Heart left ventricle (tissue), 16 donors: ENCODE data around the gene CNOT6L. TPM values are rescaled to one million over a fixed set of nuclear protein-coding genes. Genes with fewer than 3 reads are reported as not detected.

Source experiments
- ATAC-seq, 4 donors: fragments of 200-7000 bp; cut with Tn5 transposase; one replicate each; pipeline ENCODE4 v1.9.1; 2020 to 2022; ENCODE audit warnings: moderate library complexity in 4 of 4, mild to moderate bottlenecking in 3 of 4, moderate number of reproducible peaks in 1 of 4
- DNase-seq, 5 donors: peaks; one replicate each; pipeline ENCODE4 v3.0.0-alpha.2; 2020
- H3K27ac ChIP-seq, 12 donors: fragments of 200-600 bp; sonication (generic) in 4 of 12; one replicate each; pipeline versions ENCODE4 v1.5.0 to v1.8.0; 2016 to 2022; ENCODE audit warnings: mild to moderate bottlenecking in 2 of 12
- H3K27me3 ChIP-seq, 9 donors: fragments of 200-600 bp; sonication (generic) in 2 of 9; one replicate each; pipeline versions ENCODE4 v1.5.1 to v1.8.0; 2016 to 2022; ENCODE audit warnings: mild to moderate bottlenecking in 3 of 9
- H3K36me3 ChIP-seq, 9 donors: fragments of 200-600 bp; sonication (generic) in 2 of 9; one replicate each; pipeline versions ENCODE4 v1.5.0 to v1.8.0; 2018 to 2022; ENCODE audit warnings: mild to moderate bottlenecking in 2 of 9
- H3K4me1 ChIP-seq, 12 donors: fragments of 200-600 bp; sonication (generic) in 4 of 12; one replicate each; pipeline versions ENCODE4 v1.5.0 to v1.8.0; 2016 to 2022; ENCODE audit warnings: mild to moderate bottlenecking in 3 of 12
- H3K4me3 ChIP-seq, 12 donors: fragments of 200-600 bp; sonication (generic) in 4 of 12; one replicate each; pipeline versions ENCODE4 v1.5.0 to v1.8.0; 2017 to 2022; ENCODE audit warnings: mild to moderate bottlenecking in 9 of 12, moderate library complexity in 4 of 12
- H3K9me3 ChIP-seq, 12 donors: fragments of 200-600 bp; sonication (generic) in 4 of 12; one replicate each; pipeline versions ENCODE4 v1.5.0 to v1.8.0; 2016 to 2022; ENCODE audit warnings: mild to moderate bottlenecking in 1 of 12
- POLR2A ChIP-seq, 2 donors: fragments of 450-650 bp; IDR thresholded peaks; one replicate each; pipeline ENCODE4 v1.6.1; 2017; ENCODE audit warnings: antibody characterized with exemption in 2 of 2, mild to moderate bottlenecking in 2 of 2, moderate library complexity in 2 of 2
- WGBS, 4 donors: extraction: QIAGEN DNeasy Blood & Tissue Kit in 2 of 4; methylation state at CpG; one replicate each; pipeline versions ENCODE4 v1.1.5 to v1.1.7; 2013 to 2018; 5-methylcytosine and 5-hydroxymethylcytosine counted together
- intact Hi-C, 10 donors: fragments of 100-400 bp; cut with DNase I; formaldehyde crosslinking; loops; one replicate each; pipeline versions ENCODE4 v1.11.1 to v1.14.2; 2022
- polyA plus RNA-seq, 2 donors: library from polyadenylated mRNA; stranded (reverse); fragments of 200-250 nt; gene quantifications; one replicate each; pipeline ENCODE4 v1.2.3, GENCODE V29; 2013
- total RNA-seq, 9 donors: library from RNA; depleted of rRNA in 2 of 9; stranded (reverse); fragments of >200 nt in 2 of 9; fragmentation: NEBNext Ultra II Directional in 3 of 9; extraction: Animal tissue kit (Norgen Biotek cat#: 25700) in 3 of 9; gene quantifications; one replicate each; pipeline versions ENCODE4 v1.1.0 to v1.2.4, GENCODE V29; 2016 to 2023
- TF ChIP-seq, protein P1 (sequence below), 12 donors: fragments of 200-600 bp; sonication (generic) in 4 of 12; IDR thresholded peaks; one replicate each; pipeline versions ENCODE4 v1.5.0 to v1.8.0; 2018 to 2022; ENCODE audit warnings: antibody characterized with exemption in 12 of 12, mild to moderate bottlenecking in 5 of 12
- donor health status: ischemic (EF 13 %, LVEDD 7.1; RV severe dilation, severe dysfunction).
- donor health status: healthy with polysubstance abuse.
- donor health status: DM: no; HTN: yes; CAD: no.
- donor health status: DM: no; HTN: no; CAD: no.
- donor health status: ischemic (EF 25% LVEDD 6.9; RV normal size, moderate dysfunction).
- donor health status: ischemic (EF 25% LVEDD 5.7; RV mildly dilated, moderate dysfunction).
- donor health status: healthy.
- donor health status: DM: yes; HTN: yes; CAD: no.
- donor health status: ischemic (EF 35%, LVEDD 5.7; RV mildly dilated, moderate dysfunction).
- donor health status: nonischemic (EF 11% LVEDD 7.7; RV severe dilation, severe dysfunction).
- donor health status: DM: yes; HTN: yes; CAD: no.
- donor health status: PGD.
- donor health status: ischemic (EF 29% LVEDD 5.4; RV normal size, mild dysfunction).
- donor health status: nonischemic (EF 23%, LVEDD 6.1; RV moderate dilation, normal function).

Gene CNOT6L
- total and polyA plus RNA-seq, 11 donors = 2.2 to 39.2 (median 18.6) TPM

DNA sequence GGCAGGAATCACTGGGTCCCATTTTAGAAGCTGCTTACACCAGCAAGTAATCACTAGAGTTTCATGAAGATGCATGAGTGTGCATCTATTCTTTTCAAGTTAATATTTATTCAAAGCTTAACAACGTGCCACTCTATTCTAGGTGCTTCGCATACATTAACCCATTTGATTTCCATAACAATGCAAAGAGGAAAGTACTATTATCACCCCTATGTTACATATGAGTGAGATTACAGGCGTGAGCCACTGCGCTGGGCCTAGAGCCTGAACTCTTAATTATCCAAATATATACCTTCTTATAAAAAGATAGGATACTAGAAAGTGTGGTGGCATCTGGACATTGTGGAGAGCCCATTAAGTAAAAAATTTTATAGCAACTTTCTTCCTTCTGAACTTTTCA is 148.1 kb downstream of the CNOT6L start:
- H3K27ac ChIP-seq = no peak overlapping the region
- intact Hi-C loops = no loop called here
- TF ChIP-seq POLR2A (IDR thresholded peaks at IDR 0.05) = no peak
- H3K4me3 ChIP-seq = no peak overlapping the region
- H3K36me3 ChIP-seq = no peaks in the 10 kb centered on the region
- no peaks in the 10 kb centered on the region for H3K4me1 ChIP-seq
- DNase-seq = no peak
- H3K27me3 ChIP-seq = no peaks in the 10 kb centered on the region
- 84 to 88% (median 86%) methylated on average over 4 of the region's 4 CpGs for WGBS, 4 donors
- no peaks in the 10 kb centered on the region for H3K9me3 ChIP-seq
- ATAC-seq = no peak

DNA sequence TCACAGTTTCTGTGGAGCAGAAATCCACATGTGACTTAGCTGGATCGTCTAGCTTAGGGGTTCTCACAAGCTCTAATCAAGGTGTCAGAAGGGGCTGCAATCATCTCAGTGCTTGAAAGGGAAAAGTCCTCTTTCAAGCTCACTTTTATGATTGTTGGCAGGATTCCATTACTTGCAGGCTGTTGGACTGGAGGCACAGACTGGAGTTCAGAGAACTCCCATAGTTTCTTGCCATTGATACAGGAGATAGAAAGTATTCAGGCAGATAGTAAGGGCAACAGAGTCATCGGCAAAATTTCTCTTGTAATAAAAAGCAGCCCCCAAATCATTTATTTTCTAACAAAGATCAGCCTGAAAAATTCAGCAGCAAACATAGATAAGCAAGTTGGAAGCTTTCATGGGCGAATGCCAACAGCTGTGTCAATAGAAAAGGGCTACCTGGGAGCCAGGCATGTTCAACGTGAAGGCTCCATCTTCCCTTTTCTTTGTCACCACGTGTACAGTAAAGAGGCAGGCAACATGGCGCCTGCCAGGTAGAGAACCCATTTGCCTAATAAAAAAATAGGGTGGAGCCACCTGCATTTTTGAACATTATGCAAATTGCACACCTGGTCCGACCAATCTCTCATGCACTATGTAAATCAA is 149.1 kb downstream of the CNOT6L start:
- ATAC-seq (no peak), DNase-seq (no peak)
- Histone ChIP-seq H3K27ac (no peak overlapping the region), H3K9me3 (no peaks in the 10 kb centered on the region), H3K27me3 (no peaks in the 10 kb centered on the region), H3K36me3 (no peaks in the 10 kb centered on the region), H3K4me3 (no peak overlapping the region), H3K4me1 (no peaks in the 10 kb centered on the region)
- no peak for TF ChIP-seq POLR2A (IDR thresholded peaks at IDR 0.05)
- TF ChIP-seq, protein P1, sequence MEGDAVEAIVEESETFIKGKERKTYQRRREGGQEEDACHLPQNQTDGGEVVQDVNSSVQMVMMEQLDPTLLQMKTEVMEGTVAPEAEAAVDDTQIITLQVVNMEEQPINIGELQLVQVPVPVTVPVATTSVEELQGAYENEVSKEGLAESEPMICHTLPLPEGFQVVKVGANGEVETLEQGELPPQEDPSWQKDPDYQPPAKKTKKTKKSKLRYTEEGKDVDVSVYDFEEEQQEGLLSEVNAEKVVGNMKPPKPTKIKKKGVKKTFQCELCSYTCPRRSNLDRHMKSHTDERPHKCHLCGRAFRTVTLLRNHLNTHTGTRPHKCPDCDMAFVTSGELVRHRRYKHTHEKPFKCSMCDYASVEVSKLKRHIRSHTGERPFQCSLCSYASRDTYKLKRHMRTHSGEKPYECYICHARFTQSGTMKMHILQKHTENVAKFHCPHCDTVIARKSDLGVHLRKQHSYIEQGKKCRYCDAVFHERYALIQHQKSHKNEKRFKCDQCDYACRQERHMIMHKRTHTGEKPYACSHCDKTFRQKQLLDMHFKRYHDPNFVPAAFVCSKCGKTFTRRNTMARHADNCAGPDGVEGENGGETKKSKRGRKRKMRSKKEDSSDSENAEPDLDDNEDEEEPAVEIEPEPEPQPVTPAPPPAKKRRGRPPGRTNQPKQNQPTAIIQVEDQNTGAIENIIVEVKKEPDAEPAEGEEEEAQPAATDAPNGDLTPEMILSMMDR (IDR thresholded peaks at IDR 0.05) = no peak
- intact Hi-C loops = no loop called here
- 74 to 85% (median 78%) methylated on average over 7 of the region's 7 CpGs for WGBS, 4 donors

DNA sequence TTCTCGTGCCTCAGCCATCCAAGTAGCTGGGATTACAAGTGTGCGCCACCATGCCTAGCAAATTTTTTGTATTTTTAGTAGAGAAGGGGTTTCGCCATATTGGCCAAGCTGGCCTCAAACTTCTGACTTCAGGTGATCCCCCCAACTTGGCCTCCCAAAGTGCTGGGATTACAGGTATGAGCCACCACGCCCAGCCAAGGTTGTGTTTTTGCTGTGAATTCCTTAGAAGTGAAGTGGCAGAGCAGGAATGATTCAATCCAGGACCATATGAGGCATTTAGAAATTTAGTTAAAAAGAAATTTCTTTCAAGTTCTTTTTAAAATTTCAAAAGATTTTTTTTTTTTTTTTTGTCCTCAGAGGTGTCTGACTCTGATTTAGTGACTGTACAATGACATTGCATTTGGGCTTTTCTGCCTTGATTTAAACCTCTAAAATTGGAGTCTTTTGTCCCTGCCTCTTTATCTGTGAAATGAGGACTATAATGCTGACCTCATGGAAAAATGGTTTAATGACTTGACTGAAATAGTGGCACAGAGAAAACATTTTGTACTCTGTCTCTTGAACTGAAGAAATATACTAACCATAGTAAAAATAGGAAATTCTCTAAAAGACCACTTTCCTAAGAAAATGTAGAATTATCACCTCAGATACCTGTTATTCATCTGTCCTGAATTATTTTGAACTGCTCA is 153.6 kb downstream of the CNOT6L start:
- DNase-seq = no peak
- intact Hi-C loops = no loop called here
- TF ChIP-seq, protein P1 (IDR thresholded peaks at IDR 0.05) = no peak
- TF ChIP-seq POLR2A (IDR thresholded peaks at IDR 0.05) = no peak
- no peaks in the 10 kb centered on the region for H3K36me3 ChIP-seq
- no peaks in the 10 kb centered on the region for H3K27me3 ChIP-seq
- no peaks in the 10 kb centered on the region for H3K9me3 ChIP-seq
- no peak for ATAC-seq
- no peak overlapping the region for H3K27ac ChIP-seq
- WGBS, 4 donors = 91 to 97% (median 96%) methylated on average over 4 of the region's 4 CpGs
- no peaks in the 10 kb centered on the region for H3K4me1 ChIP-seq
- H3K4me3 ChIP-seq = no peak overlapping the region

Other genes with a start within 250 kb of the CNOT6L start
- under 1 TPM in 1 of 9 donors, not detected in 8; 0.24 TPM for gene CXCL13, start 213.5 kb downstream of the CNOT6L start, total RNA-seq
- gene CXCL13, start 213.5 kb downstream of the CNOT6L start, polyA plus RNA-seq = not detected
- gene MRPL1, start 43.5 kb upstream of the CNOT6L start, total RNA-seq = 10 to 100 TPM; 26.9 to 47.6 (median 40.2) TPM
- 10 to 100 TPM; 34.1 to 69.4 TPM for gene MRPL1, start 43.5 kb upstream of the CNOT6L start, polyA plus RNA-seq
- gene FRAS1, start 238.0 kb upstream of the CNOT6L start, total RNA-seq = 10 to 100 TPM in 1 of 9 donors, 1 to 10 TPM in 7, under 1 TPM in 1; 0.84 to 13.4 (median 4.8) TPM
- 1 to 10 TPM in 1 of 2 donors, under 1 TPM in 1; 0.57 to 1.4 TPM for gene FRAS1, start 238.0 kb upstream of the CNOT6L start, polyA plus RNA-seq